Skeletal muscle tissue (tissue), 4 donors: ENCODE data around the gene CMTR1. TPM values are rescaled to one million over a fixed set of nuclear protein-coding genes. Genes with fewer than 3 reads are reported as not detected.

Source experiments
- H3K27ac ChIP-seq: one replicate; pipeline ENCODE4 v1.7.0; 2013; ENCODE audit warnings: mild to moderate bottlenecking, low read depth, low read length, inconsistent platforms
- H3K27me3 ChIP-seq, 3 donors: one replicate each; pipeline ENCODE4 v1.7.0; 2013; ENCODE audit warnings: low read length in 3 of 3; ENCODE audit not compliant: control insufficient read depth in 3 of 3, insufficient read depth in 3 of 3
- H3K36me3 ChIP-seq, 3 donors: one replicate each; pipeline ENCODE4 v1.7.0; 2013; ENCODE audit warnings: low read length in 3 of 3; ENCODE audit not compliant: control insufficient read depth in 3 of 3, insufficient read depth in 3 of 3
- H3K4me1 ChIP-seq, 3 donors: one replicate each; pipeline ENCODE4 v1.7.0; 2013; ENCODE audit warnings: low read length in 3 of 3, mild to moderate bottlenecking in 3 of 3; ENCODE audit not compliant: control insufficient read depth in 3 of 3, insufficient read depth in 3 of 3
- H3K4me3 ChIP-seq, 3 donors: one replicate each; pipeline ENCODE4 v1.7.0; 2013; ENCODE audit warnings: low read length in 3 of 3
- H3K9ac ChIP-seq, 3 donors: one replicate each; pipeline ENCODE4 v1.7.0; 2013; ENCODE audit warnings: low read length in 3 of 3, mild to moderate bottlenecking in 3 of 3, moderate library complexity in 2 of 3, low read depth in 1 of 3
- H3K9me3 ChIP-seq, 3 donors: one replicate each; pipeline ENCODE4 v1.7.0; 2013; ENCODE audit warnings: low read length in 3 of 3; ENCODE audit not compliant: control insufficient read depth in 3 of 3
- total RNA-seq: library from RNA; depleted of rRNA; stranded (reverse); fragments of >200 nt; gene quantifications from one replicate; pipeline ENCODE4 v1.2.3, GENCODE V29; 2014
- donor health status: Osteomylitis.

CMTR1 gene
- total RNA-seq, 1 donor from 2014 or later = 29.2 TPM

GRCh38 chr6:37507690-37508421 is 74.8 kb downstream of the CMTR1 start:
- Histone ChIP-seq H3K27ac (no peak overlapping the region), H3K4me1 (no peaks in the 10 kb centered on the region)

GRCh38 chr6:37511201-37511600 is 78.2 kb downstream of the CMTR1 start:
- H3K27me3 ChIP-seq = peaks cover 23 to 42% (median 38%) of the 10 kb centered on the region in 3 donors

More at GRCh38 chr6:37507690-37508421, 74.8 kb downstream of the CMTR1 start:
- no peaks in the 10 kb centered on the region for H3K9me3 ChIP-seq
- no peaks in the 10 kb centered on the region for H3K36me3 ChIP-seq
- H3K4me3 ChIP-seq = no peak overlapping the region
- no peak overlapping the region for H3K9ac ChIP-seq
- peaks cover 10 to 25% (median 17%) of the 10 kb centered on the region in 3 donors for H3K27me3 ChIP-seq

GRCh38 chr6:37511910-37512399 is 78.9 kb downstream of the CMTR1 start:
- Histone ChIP-seq H3K9ac (no peak overlapping the region), H3K9me3 (no peaks in the 10 kb centered on the region), H3K27ac (no peak overlapping the region), H3K36me3 (no peaks in the 10 kb centered on the region), H3K27me3 (peaks cover 23 to 42% (median 41%) of the 10 kb centered on the region in 3 donors), H3K4me3 (no peak overlapping the region), H3K4me1 (peaks cover 0 to 4% (median 4%) of the 10 kb centered on the region in 3 donors)

More at GRCh38 chr6:37511201-37511600, 78.2 kb downstream of the CMTR1 start:
- H3K9me3 ChIP-seq = no peaks in the 10 kb centered on the region
- peaks cover 0 to 4% (median 4%) of the 10 kb centered on the region in 3 donors for H3K4me1 ChIP-seq
- no peak overlapping the region for H3K4me3 ChIP-seq
- H3K36me3 ChIP-seq = no peaks in the 10 kb centered on the region
- no peak overlapping the region for H3K9ac ChIP-seq
- no peak overlapping the region for H3K27ac ChIP-seq

DNA sequence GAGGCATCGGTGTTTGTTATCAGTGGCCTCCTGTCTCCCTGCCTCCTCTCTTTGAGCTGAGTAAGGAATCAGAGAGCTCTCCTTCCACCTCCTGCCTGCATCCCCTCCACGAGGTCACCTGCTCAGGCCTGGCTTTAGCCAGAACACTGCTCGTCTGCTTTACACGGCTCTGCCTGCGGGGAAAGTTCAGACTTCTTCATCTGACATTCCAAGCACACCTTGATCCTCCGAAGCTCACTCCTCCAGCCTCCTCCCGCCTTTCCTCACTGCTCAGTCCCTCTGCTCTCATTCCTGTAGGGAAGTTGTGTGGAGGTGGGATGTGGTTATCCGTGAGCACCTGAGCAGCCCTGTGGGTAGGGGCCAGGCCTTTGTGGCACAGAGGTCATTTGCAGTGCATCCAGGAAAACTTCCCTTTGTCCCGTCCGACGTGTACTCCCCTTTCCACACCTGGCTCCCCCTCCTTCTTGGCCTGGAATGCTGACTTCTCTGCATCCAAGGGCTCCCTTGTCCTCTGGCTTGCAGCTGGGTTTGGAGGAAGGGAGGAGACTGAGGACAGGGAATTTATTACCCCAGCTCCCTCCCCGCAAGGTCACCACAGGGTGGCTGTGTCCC is 79.5 kb downstream of the CMTR1 start:
- Histone ChIP-seq H3K9ac (no peak overlapping the region), H3K27ac (no peak overlapping the region), H3K27me3 (peaks cover 23 to 42% (median 41%) of the 10 kb centered on the region in 3 donors), H3K4me3 (no peak overlapping the region), H3K4me1 (peaks cover 0 to 4% (median 4%) of the 10 kb centered on the region in 3 donors), H3K9me3 (no peaks in the 10 kb centered on the region), H3K36me3 (no peaks in the 10 kb centered on the region)

GRCh38 chr6:37513155-37513554 is 80.1 kb downstream of the CMTR1 start:
- H3K4me1 ChIP-seq = peaks cover 0 to 4% (median 4%) of the 10 kb centered on the region in 3 donors
- no peak overlapping the region for H3K9ac ChIP-seq
- peaks cover 23 to 42% (median 41%) of the 10 kb centered on the region in 3 donors for H3K27me3 ChIP-seq
- H3K9me3 ChIP-seq = no peaks in the 10 kb centered on the region
- H3K4me3 ChIP-seq = no peak overlapping the region
- no peaks in the 10 kb centered on the region for H3K36me3 ChIP-seq
- no peak overlapping the region for H3K27ac ChIP-seq

GRCh38 chr6:37513576-37513975 is 80.6 kb downstream of the CMTR1 start:
- no peak overlapping the region for H3K4me3 ChIP-seq
- H3K27ac ChIP-seq = no peak overlapping the region
- H3K9ac ChIP-seq = no peak overlapping the region
- H3K9me3 ChIP-seq = no peaks in the 10 kb centered on the region
- no peaks in the 10 kb centered on the region for H3K36me3 ChIP-seq
- peaks cover 23 to 42% (median 41%) of the 10 kb centered on the region in 3 donors for H3K27me3 ChIP-seq
- H3K4me1 ChIP-seq = peaks cover 0 to 4% (median 4%) of the 10 kb centered on the region in 3 donors

DNA sequence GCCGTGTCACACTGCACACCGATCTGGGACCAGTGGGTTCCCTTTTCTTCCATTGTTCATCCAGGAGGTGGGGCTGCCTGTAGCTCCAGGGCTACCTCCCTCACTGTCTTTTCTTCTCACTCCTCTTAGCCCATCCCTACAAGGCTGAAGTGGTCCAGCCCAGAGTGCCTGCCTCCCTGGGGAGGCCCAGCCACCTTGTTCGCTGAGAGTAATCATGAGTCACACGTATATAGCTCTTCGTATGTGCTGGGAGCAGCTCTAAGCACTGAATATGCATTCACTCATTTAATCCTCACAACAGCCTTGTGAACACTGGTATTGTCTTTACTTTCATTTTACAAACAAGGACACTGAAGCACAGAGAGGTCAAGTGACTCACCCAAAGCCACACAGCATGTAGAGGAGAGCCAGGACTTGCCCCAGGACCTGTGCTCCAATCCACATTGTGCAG is 81.3 kb downstream of the CMTR1 start:
- H3K4me1 ChIP-seq = peaks cover 0 to 4% (median 4%) of the 10 kb centered on the region in 3 donors
- H3K36me3 ChIP-seq = no peaks in the 10 kb centered on the region
- H3K9me3 ChIP-seq = peaks cover 0 to 3% (median 0%) of the 10 kb centered on the region in 3 donors
- no peak overlapping the region for H3K27ac ChIP-seq
- H3K9ac ChIP-seq = no peak overlapping the region
- no peak overlapping the region for H3K4me3 ChIP-seq
- peaks cover 23 to 48% (median 41%) of the 10 kb centered on the region in 3 donors for H3K27me3 ChIP-seq

DNA sequence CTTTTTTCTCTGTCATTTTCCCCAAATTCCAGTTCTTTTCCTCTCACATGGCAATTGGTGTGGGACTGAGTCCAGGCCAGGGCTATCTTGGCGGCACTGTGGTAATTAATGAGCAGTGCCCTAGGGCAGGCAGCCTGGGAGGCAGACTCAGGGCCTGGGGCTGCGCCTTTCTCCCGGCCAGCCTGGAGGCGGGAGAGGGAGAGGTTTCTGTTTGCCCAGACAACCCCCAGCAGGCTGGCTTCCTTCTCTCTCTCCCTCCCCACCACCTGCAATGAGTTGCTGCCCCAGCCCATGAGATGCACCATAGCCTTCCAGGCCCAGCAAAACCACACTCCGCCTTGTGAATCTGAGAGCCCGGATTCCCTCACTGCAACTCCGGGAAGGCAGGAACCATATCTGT is 81.8 kb downstream of the CMTR1 start:
- Histone ChIP-seq H3K36me3 (no peaks in the 10 kb centered on the region), H3K9ac (no peak overlapping the region), H3K27me3 (peaks cover 23 to 48% (median 41%) of the 10 kb centered on the region in 3 donors), H3K4me1 (peaks cover 0 to 4% (median 4%) of the 10 kb centered on the region in 3 donors), H3K9me3 (peaks cover 0 to 3% (median 0%) of the 10 kb centered on the region in 3 donors), H3K27ac (no peak overlapping the region), H3K4me3 (no peak overlapping the region)

GRCh38 chr6:37515712-37516075 is 82.7 kb downstream of the CMTR1 start:
- no peaks in the 10 kb centered on the region for H3K36me3 ChIP-seq
- no peak overlapping the region for H3K4me3 ChIP-seq
- H3K4me1 ChIP-seq = peaks cover 0 to 4% (median 4%) of the 10 kb centered on the region in 3 donors
- H3K9me3 ChIP-seq = peaks cover 0 to 3% (median 0%) of the 10 kb centered on the region in 3 donors
- H3K27me3 ChIP-seq = peaks cover 23 to 48% (median 43%) of the 10 kb centered on the region in 3 donors
- H3K27ac ChIP-seq = no peak overlapping the region
- no peak overlapping the region for H3K9ac ChIP-seq
